ENCODE results near the gene NEURL1B. TPM values are rescaled to one million over a fixed set of nuclear protein-coding genes. Genes with fewer than 3 reads are reported as not detected.
A peak's percentile ranks its signal among the peaks of the same experiment; 100 is the strongest.

NEURL1B gene
- total RNA-seq, 1 experiment from 2014 or later = 14.6 TPM

GRCh38 chr5:172730981-172731679, 90.1 kb downstream of the NEURL1B start:
- no peak for DNase-seq (ENCODE audit: low read depth)

GRCh38 chr5:172731680-172732074, 90.6 kb downstream of the NEURL1B start:
- no peak for DNase-seq (ENCODE audit: low read depth)

- no peak for DNase-seq (ENCODE audit: low read depth)
Measured at GRCh38 chr5:172732201-172732865, 91.3 kb downstream of the NEURL1B start.

GRCh38 chr5:172733131-172733973, 92.3 kb downstream of the NEURL1B start:
- peak; percentile 99 for DNase-seq (ENCODE audit: low read depth)

GRCh38 chr5:172733974-172734346, 92.9 kb downstream of the NEURL1B start:
- DNase-seq (ENCODE audit: low read depth) = no peak

- no peak for DNase-seq (ENCODE audit: low read depth)
Measured at GRCh38 chr5:172735141-172735831, 94.2 kb downstream of the NEURL1B start.

GRCh38 chr5:172736508-172737135, 95.6 kb downstream of the NEURL1B start:
- peak; percentile 52 for DNase-seq (ENCODE audit: low read depth)

GRCh38 chr5:172739375-172739774, 98.3 kb downstream of the NEURL1B start:
- DNase-seq (ENCODE audit: low read depth) = peak; percentile 29

- DNase-seq (ENCODE audit: low read depth) = peak; percentile 98
Measured at GRCh38 chr5:172740428-172741205, 99.6 kb downstream of the NEURL1B start.

Other genes with a start within 250 kb of the NEURL1B start
- 23.1 and 25.9 TPM in 2 replicates for gene SH3PXD2B, start 186.7 kb upstream of the NEURL1B start, total RNA-seq (2014; rRNA removed)
- gene DUSP1, start 129.9 kb downstream of the NEURL1B start, total RNA-seq (2014; rRNA removed) = 87.6 and 101 TPM in 2 replicates
- gene ERGIC1, start 193.0 kb downstream of the NEURL1B start, total RNA-seq (2014; rRNA removed) = 152 and 158 TPM in 2 replicates

All from LHCN-M2 (cell line).